Mucosa of stomach (tissue), 1 donor: ENCODE data around the gene MEF2C.

Experiments used
- H3K27me3 ChIP-seq: one replicate; pipeline ENCODE4 v1.7.0; 2013; ENCODE audit warnings: mild to moderate bottlenecking, low read length; ENCODE audit not compliant: control insufficient read depth, insufficient read depth
- H3K36me3 ChIP-seq: one replicate; pipeline ENCODE4 v1.7.0; 2013; ENCODE audit warnings: low read length; ENCODE audit not compliant: control insufficient read depth, insufficient read depth
- H3K4me1 ChIP-seq: one replicate; pipeline ENCODE4 v1.7.0; 2013; ENCODE audit warnings: mild to moderate bottlenecking, low read length; ENCODE audit not compliant: control insufficient read depth, insufficient read depth
- H3K4me3 ChIP-seq: one replicate; pipeline ENCODE4 v1.7.0; 2013; ENCODE audit warnings: low read length
- H3K9ac ChIP-seq: one replicate; pipeline ENCODE4 v1.7.0; 2013; ENCODE audit warnings: mild to moderate bottlenecking, low read length, moderate library complexity
- H3K9me3 ChIP-seq: one replicate; pipeline ENCODE4 v1.7.0; 2013; ENCODE audit warnings: mild to moderate bottlenecking, low read length, moderate library complexity; ENCODE audit not compliant: control insufficient read depth
- donor health status: Pancreatic carcinoma.

The MEF2C gene

DNA sequence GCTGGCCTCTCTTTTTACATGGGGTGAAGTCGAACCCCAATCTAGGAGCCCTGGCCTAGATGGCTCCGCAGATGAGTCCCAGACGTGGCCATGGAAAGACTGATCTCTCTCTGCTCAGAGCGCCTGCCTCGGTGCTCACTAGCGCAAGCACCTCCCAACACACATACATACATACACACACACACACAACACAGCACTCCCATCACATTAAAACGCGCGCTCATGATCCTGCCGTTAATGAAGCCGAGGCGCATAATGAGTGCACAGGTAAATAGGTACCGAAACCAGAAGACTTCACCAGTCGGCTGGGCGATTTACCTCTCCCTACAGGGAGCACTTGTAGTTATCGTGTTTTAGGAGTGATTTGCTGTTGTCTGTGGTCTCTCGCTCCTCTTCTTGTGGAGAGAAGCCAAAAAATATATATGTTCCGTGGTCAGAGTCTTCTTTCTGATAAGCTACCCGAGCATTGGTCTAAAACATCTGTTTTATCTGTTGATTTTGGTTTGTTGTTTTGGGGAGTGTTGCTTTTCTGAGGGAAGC lies 207.7 kb downstream of the MEF2C start:
- peak overlapping the region; percentile 45 for H3K4me3 ChIP-seq
- H3K9ac ChIP-seq = no peak overlapping the region
- no peaks in the 10 kb centered on the region for H3K36me3 ChIP-seq
- H3K27me3 ChIP-seq = peaks cover 94% of the 10 kb centered on the region
- H3K9me3 ChIP-seq = no peaks in the 10 kb centered on the region
- peaks cover 16% of the 10 kb centered on the region for H3K4me1 ChIP-seq

GRCh38 chr5:88674356-88675167 lies 208.4 kb downstream of the MEF2C start:
- Histone ChIP-seq H3K27me3 (peaks cover 93% of the 10 kb centered on the region), H3K9ac (no peak overlapping the region), H3K4me1 (peaks cover 16% of the 10 kb centered on the region), H3K36me3 (no peaks in the 10 kb centered on the region), H3K9me3 (no peaks in the 10 kb centered on the region), H3K4me3 (peak overlapping the region; percentile 45)

- Histone ChIP-seq H3K4me1 (peaks cover 16% of the 10 kb centered on the region), H3K9ac (no peak overlapping the region), H3K4me3 (no peak overlapping the region), H3K36me3 (no peaks in the 10 kb centered on the region), H3K27me3 (peaks cover 86% of the 10 kb centered on the region), H3K9me3 (no peaks in the 10 kb centered on the region)
These were observed 209.5 kb downstream of the MEF2C start for GRCh38 chr5:88673253-88674105.

- Histone ChIP-seq H3K36me3 (no peaks in the 10 kb centered on the region), H3K9me3 (no peaks in the 10 kb centered on the region), H3K4me3 (no peak overlapping the region), H3K27me3 (peaks cover 87% of the 10 kb centered on the region), H3K4me1 (peaks cover 16% of the 10 kb centered on the region), H3K9ac (no peak overlapping the region)
These were observed 210.2 kb downstream of the MEF2C start for GRCh38 chr5:88672644-88673252.

- peaks cover 16% of the 10 kb centered on the region for H3K4me1 ChIP-seq
- no peaks in the 10 kb centered on the region for H3K36me3 ChIP-seq
- no peak overlapping the region for H3K9ac ChIP-seq
- no peak overlapping the region for H3K4me3 ChIP-seq
- peaks cover 87% of the 10 kb centered on the region for H3K27me3 ChIP-seq
- no peaks in the 10 kb centered on the region for H3K9me3 ChIP-seq
These were observed 211.2 kb downstream of the MEF2C start for GRCh38 chr5:88671505-88672499.

DNA sequence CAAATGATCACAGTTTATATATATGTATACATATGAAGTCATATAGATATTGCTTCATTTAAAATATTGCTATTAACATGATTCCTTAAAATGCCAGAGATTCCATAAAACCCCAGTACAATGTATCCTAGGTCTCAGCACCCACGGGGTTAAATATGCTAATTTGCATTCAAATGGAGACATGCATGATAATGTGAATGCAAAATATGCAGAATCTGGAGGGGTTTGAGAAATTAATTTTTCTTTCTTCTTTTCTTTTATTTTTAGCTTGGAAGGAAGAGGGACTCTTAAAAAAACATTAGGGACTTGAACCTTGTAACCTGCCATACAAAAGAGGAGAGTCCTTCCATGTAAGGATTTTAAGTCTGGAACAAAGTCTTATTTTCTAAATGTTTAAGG lies 211.9 kb downstream of the MEF2C start:
- peaks cover 88% of the 10 kb centered on the region for H3K27me3 ChIP-seq
- no peak overlapping the region for H3K4me3 ChIP-seq
- H3K9ac ChIP-seq = no peak overlapping the region

DNA sequence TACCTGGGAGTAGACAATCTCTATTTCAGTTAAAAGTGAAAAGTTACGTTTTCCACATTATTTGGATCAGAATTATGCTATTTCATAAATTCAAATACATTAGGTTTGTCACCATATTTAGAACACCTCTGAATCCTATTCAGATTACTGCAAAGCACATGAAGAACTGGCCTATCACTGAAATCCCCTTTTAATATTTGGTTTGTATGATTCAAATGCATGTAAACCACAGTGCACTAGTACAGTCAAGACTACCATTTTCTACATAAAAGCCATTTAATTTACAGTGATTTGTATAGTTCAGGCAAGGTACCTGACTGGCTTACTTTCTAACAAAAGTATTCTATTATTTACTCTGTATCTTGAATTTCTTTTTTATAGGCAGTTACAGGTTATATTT lies 212.5 kb downstream of the MEF2C start:
- peaks cover 88% of the 10 kb centered on the region for H3K27me3 ChIP-seq
- H3K4me1 ChIP-seq = peaks cover 13% of the 10 kb centered on the region

More for the DNA sequence above, 211.9 kb downstream of the MEF2C start:
- no peaks in the 10 kb centered on the region for H3K9me3 ChIP-seq
- peaks cover 16% of the 10 kb centered on the region for H3K4me1 ChIP-seq
- no peaks in the 10 kb centered on the region for H3K36me3 ChIP-seq

GRCh38 chr5:88669371-88670050 lies 213.5 kb downstream of the MEF2C start:
- no peak overlapping the region for H3K9ac ChIP-seq
- no peaks in the 10 kb centered on the region for H3K9me3 ChIP-seq
- H3K36me3 ChIP-seq = no peaks in the 10 kb centered on the region
- no peak overlapping the region for H3K4me3 ChIP-seq
- H3K4me1 ChIP-seq = peaks cover 4% of the 10 kb centered on the region
- H3K27me3 ChIP-seq = peaks cover 88% of the 10 kb centered on the region

More for the DNA sequence above, 212.5 kb downstream of the MEF2C start:
- Histone ChIP-seq H3K9me3 (no peaks in the 10 kb centered on the region), H3K9ac (no peak overlapping the region), H3K36me3 (no peaks in the 10 kb centered on the region), H3K4me3 (no peak overlapping the region)

DNA sequence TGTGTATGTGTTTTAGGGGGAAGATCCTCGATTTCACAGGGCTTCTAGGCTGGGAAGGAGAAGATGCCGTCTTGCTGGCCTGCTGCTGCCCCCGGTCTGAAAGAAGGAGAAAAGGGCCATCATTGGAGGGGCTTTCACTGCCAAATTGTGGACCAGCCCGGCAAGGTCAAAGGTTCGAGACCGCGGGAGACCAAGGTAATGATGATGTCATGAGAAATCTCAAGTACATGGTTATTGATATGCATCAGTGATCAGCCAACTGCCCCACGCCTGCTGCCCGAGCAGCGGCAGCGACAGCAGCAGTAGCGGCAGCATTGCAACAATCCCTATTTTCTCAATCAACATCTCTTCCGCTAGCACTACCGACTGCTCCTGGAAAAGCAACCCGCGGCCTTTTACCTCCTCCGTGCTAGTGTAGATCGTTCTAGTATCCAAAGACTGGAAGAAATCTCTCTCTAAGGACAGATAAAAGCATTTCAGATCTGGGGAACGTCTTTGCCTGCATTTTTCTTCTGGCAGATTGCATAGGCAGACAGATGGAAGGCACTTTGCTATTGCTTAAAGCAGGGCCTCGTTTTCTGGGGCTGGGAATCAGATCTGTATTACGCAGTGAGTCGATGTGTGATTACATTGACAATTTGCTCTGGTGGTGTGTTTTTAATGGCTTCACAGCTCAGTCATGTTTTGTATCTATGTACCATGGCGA lies 215.3 kb downstream of the MEF2C start:
- Histone ChIP-seq H3K9me3 (no peaks in the 10 kb centered on the region), H3K27me3 (peaks cover 85% of the 10 kb centered on the region), H3K36me3 (no peaks in the 10 kb centered on the region), H3K4me1 (no peaks in the 10 kb centered on the region), H3K9ac (no peak overlapping the region), H3K4me3 (no peak overlapping the region)
